Psoas muscle (tissue), 8 donors: ENCODE measurements around the gene UNG. TPM values are rescaled to one million over a fixed set of nuclear protein-coding genes. Genes with fewer than 3 reads are reported as not detected.
"Not testable (repeated sequence)": the region's sequence is repeated elsewhere in the genome, so short reads cannot be mapped to it uniquely, and the experiment has no call there.

Experiments used
- ATAC-seq, 4 donors: fragments of 200-7000 bp; cut with Tn5 transposase; one replicate each; pipeline ENCODE4 v1.9.1; 2020; ENCODE audit warnings: moderate library complexity in 3 of 4, mild to moderate bottlenecking in 2 of 4
- DNase-seq, 2 donors: peaks; one replicate each; pipeline ENCODE4 v3.0.0-alpha.2; 2020
- H3K27ac ChIP-seq: fragments of 200-600 bp; one replicate; pipeline ENCODE4 v1.8.0; 2022
- H3K27me3 ChIP-seq, 3 donors: fragments of 200-600 bp in 1 of 3; one replicate each; pipeline versions ENCODE4 v1.6.1 to v1.8.0; 2013 to 2022; ENCODE audit warnings: low read length in 2 of 3, mild to moderate bottlenecking in 2 of 3, moderate library complexity in 1 of 3; ENCODE audit not compliant: insufficient read depth in 3 of 3
- H3K36me3 ChIP-seq, 2 donors: fragments of 200-600 bp in 1 of 2; one replicate each; pipeline versions ENCODE4 v1.6.1 to v1.8.0; 2013 to 2022; ENCODE audit warnings: low read depth in 1 of 2, mild to moderate bottlenecking in 1 of 2, moderate library complexity in 1 of 2; ENCODE audit not compliant: insufficient read depth in 1 of 2
- H3K4me1 ChIP-seq: fragments of 200-600 bp; one replicate; pipeline ENCODE4 v1.8.0; 2022
- H3K4me3 ChIP-seq: fragments of 200-600 bp; one replicate; pipeline ENCODE4 v1.8.0; 2022; ENCODE audit warnings: mild to moderate bottlenecking
- H3K9me3 ChIP-seq: fragments of 200-600 bp; one replicate; pipeline ENCODE4 v1.8.0; 2022
- CTCF ChIP-seq: fragments of 200-600 bp; IDR thresholded peaks from one replicate; pipeline ENCODE4 v1.8.0; 2022; ENCODE audit warnings: antibody characterized with exemption
- WGBS, 3 donors: extraction: QIAGEN DNeasy Blood & Tissue Kit; methylation state at CpG; one replicate each; pipeline versions ENCODE4 v1.1.6 to v1.1.7; 2013; 5-methylcytosine and 5-hydroxymethylcytosine counted together
- intact Hi-C, 2 donors: fragments of 100-400 bp; cut with DNase I; formaldehyde crosslinking; loops; one replicate each; pipeline versions ENCODE4 v1.11.0 to v1.14.2; 2022
- long read RNA-seq, 2 donors: library from polyadenylated mRNA; unstranded; transcript quantifications; one replicate each; pipeline ENCODE4 v2.0.0, GENCODE V29; 2021
- polyA plus RNA-seq, 3 donors: library from polyadenylated mRNA; stranded (reverse); fragments of 200-250 nt; gene quantifications; one replicate each; pipeline ENCODE4 v1.2.3, GENCODE V29; 2013
- total RNA-seq, 4 donors: library from RNA; stranded (reverse); fragmentation: NEBNext Ultra II Directional in 2 of 4; extraction: Animal tissue kit (Norgen Biotek cat#: 25700) in 2 of 4; gene quantifications; one replicate each; pipeline versions ENCODE4 v1.2.1 to v1.2.4, GENCODE V29; 2021 to 2023
- donor health status: healthy with polysubstance abuse.
- donor health status: DM: no; HTN: no; CAD: no; lungs with moderate emphysema.
- donor health status: Bipolar disorder and iron deficiency.
- donor health status: healthy.
- donor health status: DM: yes; HTN: yes; CAD: no.
- donor health status: DM: no; HTN: no; CAD: no.
- donor health status: DM: no; HTN: no; CAD: no.
- donor health status: DM: yes; HTN: yes; CAD: no.

Gene UNG
- total RNA-seq (10 to 100 TPM; 40.4 to 68.9 (median 42.1) TPM), polyA plus RNA-seq (10 to 100 TPM; 34.3 to 93.1 (median 36.7) TPM)
- long read RNA-seq, donor 1, transcript UNG-202 (6 exons, 2,130 nt): major isoform, 29 of 33 reads
- long read RNA-seq, donor 1, partial matches to known transcripts: 2 of 33 reads
- long read RNA-seq, donor 1, other reads (novel, unspliced or antisense): 0 of 33 reads
- long read RNA-seq, donor 2, transcript UNG-202 (6 exons, 2,130 nt): major isoform, 89 of 93 reads
- long read RNA-seq, donor 2, partial matches to known transcripts: 3 of 93 reads
- long read RNA-seq, donor 2, other reads (novel, unspliced or antisense): 1 of 93 reads

- WGBS, 3 donors: 0 to 1% (median 1%) methylated on average over 40 to 71 of the region's 71 CpGs
- Histone ChIP-seq H3K27ac (peak within 1 kb of the TSS; percentile 94), H3K4me3 (peak within 1 kb of the TSS; percentile 84), H3K27me3 (no peaks in the 10 kb centered on the region), H3K4me1 (peaks cover 20% of the 10 kb centered on the region), H3K36me3 (peaks cover 0 to 19% of the 10 kb centered on the region in 2 donors), H3K9me3 (no peaks in the 10 kb centered on the region)
- ATAC-seq: peak; percentile 90 to 96 (median 94)
- DNase-seq: peak; percentile 98 to 99
- intact Hi-C loops: loop anchor here (10.0 kb wide), 2 partner anchors 243 to 433 kb away; partner anchors contain the start of gene SSH1 (in 1 of the 2)
- no peak for TF ChIP-seq CTCF
Measured at GRCh38 chr12:109097435-109098182, at the start of gene UNG. Gene UNG (plus strand): TSS chr12:109097597. CDS start chr12:109097680, 83 bp downstream.

- ATAC-seq, H3K9me3 ChIP-seq, H3K4me1 ChIP-seq, DNase-seq, H3K27me3 ChIP-seq, H3K4me3 ChIP-seq, H3K36me3 ChIP-seq, intact Hi-C loops, H3K27ac ChIP-seq: not testable (repeated sequence)
- 76 to 77% (median 76%) methylated on average over 3 of the region's 3 CpGs for WGBS, 3 donors
Measured at GRCh38 chr12:109048706-109049105, 48.7 kb upstream of the UNG start.

GRCh38 chr12:109049794-109050193 is 47.6 kb upstream of the UNG start:
- H3K36me3 ChIP-seq, intact Hi-C loops, H3K4me3 ChIP-seq, ATAC-seq, H3K27ac ChIP-seq, H3K9me3 ChIP-seq, DNase-seq, H3K27me3 ChIP-seq: not testable (repeated sequence)
- H3K4me1 ChIP-seq: peaks cover 11% of the 10 kb centered on the region
- 73 to 82% (median 77%) methylated on average over 8 of the region's 8 CpGs for WGBS, 3 donors

GRCh38 chr12:109052097-109052413 is 45.3 kb upstream of the UNG start:
- 3 to 10% (median 3%) methylated on average over 6 of the region's 6 CpGs for WGBS, 3 donors
- ATAC-seq: peak in 3 of 4 donors; percentile 49 to 72 (median 50)

More at GRCh38 chr12:109052097-109052413, 45.3 kb upstream of the UNG start:
- no peak for TF ChIP-seq CTCF
- intact Hi-C loops: no loop called here
- H3K4me1 ChIP-seq: peaks cover 11% of the 10 kb centered on the region
- no peaks in the 10 kb centered on the region for H3K9me3 ChIP-seq
- DNase-seq: no peak
- peak overlapping the region; percentile 90 for H3K27ac ChIP-seq
- peak overlapping the region; percentile 88 for H3K4me3 ChIP-seq
- no peaks in the 10 kb centered on the region for H3K27me3 ChIP-seq
- H3K36me3 ChIP-seq: peaks cover 0 to 6% of the 10 kb centered on the region in 2 donors
